GM19395 (cell line): ENCODE results near the gene NPAS3.

ENCODE experiments used
- ATAC-seq: cut with Tn5 transposase; IDR thresholded peaks from one replicate; pipeline ENCODE4 v1.9.1; 2021; ENCODE audit warnings: mild to moderate bottlenecking, moderate library complexity; ENCODE audit not compliant: unreplicated experiment

The NPAS3 gene

DNA sequence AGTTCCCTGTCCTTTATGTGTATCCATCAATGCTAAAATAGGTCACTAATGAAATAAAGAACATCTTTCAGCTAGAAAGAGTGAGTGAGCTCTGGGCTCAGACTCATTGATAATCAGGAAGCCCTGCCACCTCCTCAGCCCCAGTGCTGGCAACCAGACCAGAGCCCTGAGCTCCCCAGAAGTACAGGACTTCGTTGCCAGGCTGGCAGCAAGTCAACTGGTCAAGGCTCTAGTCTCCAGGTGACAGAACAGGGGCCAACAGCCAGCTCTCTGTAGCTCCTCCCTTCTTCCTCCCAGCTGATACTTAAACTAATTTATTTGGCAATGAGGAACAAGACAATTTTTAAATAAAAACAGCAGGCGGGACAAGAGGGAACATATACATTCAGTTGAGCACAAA, 866.9 kb downstream of the NPAS3 start:
- ATAC-seq: no peak

DNA sequence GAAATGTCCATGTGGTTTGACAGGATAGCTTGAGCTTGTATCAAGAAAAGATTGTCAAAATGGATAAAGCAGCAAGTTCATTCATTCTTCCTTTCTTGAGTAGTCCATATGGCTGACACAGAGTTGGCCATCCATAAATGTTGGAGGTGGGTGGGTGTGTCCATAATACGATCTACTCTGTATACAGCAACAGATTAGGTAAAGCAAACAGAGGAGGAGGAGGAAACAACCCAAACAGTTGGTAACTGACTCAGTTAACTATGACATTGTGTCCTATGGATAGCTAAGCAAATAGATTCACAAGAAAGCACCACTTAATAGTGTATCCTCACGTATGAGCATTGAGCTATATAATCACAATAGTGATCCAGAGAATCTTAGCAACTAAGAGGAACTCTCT, 868.2 kb downstream of the NPAS3 start:
- ATAC-seq: no peak

DNA sequence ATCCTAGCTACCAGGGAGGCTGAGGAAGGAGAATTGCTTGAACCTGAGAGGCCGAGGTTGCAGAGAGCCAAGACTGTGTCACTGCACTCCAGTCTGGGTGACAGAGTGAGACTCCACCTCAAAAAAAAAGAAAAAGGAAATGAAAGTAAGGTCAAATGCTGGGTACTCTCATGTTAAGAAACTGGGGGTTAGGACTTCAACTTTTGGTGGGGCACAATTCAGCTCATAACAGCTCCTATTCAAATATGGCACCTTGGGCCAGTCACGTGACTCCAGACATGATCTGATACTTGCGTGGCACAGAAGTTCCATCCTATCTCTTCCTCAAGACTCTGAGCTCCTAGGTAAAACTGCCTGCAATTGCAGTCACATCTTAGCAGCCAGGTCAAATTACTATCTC, 869.5 kb downstream of the NPAS3 start:
- ATAC-seq: no peak

DNA sequence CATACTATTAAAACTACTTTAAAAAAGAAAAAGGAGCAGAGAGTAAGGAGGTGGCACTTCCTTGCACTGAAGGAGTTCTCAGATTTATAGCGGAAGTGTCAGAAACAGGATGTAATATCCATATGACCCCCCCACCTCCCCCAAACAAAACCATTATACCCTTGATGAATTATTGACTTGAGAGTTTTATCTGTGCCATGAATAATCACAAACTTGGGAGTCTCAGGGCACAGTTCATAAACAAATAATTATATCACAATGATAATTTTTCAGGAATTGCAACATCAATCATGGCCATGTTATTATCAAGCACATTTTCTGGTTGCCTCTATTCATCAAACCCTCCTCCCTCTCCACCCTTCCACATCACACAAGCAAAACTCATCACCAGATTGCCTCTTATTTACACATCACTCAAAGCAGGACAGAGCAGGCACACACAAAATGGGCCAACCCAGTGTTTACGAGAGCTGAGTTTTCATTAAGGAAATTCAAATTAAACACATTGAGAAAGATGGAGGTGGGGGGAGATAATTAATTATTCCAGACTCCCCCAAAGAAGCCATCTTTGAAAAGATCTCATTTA, 870.8 kb downstream of the NPAS3 start:
- no peak for ATAC-seq

DNA sequence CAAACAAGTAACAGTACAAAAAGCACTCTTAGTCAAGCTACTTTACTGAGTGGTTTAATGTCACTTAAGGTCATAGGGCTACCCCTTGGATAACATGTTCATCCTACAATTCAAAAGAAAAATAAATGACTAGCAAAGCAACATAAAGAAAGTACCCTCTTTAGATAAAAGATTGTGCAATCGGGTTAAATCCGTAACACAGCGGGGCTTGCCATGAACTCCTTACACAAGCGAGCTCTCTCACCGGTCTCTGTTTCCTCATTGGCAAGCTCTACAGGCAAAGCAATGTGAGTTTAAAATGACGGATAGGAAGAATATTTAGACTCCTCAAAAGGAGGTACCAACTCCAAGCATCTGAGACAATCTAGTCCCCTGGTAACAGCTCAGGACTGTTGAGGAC, 871.6 kb downstream of the NPAS3 start:
- ATAC-seq: no peak

DNA sequence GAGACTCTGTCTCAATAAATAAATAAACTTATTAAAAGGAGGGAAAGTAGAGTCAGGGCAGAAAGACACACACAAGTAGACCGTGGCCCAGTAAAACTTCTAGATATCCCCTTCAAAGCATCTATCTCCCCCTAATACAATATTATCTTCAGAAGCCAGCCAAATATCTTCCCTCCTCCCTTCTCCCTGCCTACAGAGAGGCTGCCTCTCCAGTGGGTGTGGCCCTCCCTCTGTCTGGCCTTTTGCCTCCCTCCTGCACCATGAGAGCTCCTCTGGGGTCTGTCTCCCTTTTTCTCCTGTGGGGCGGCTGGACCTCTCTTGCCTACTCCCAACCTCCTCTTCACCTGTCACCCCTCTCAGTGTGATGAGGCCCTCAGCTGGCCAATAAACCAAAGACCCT, 873.0 kb downstream of the NPAS3 start:
- ATAC-seq: no peak

DNA sequence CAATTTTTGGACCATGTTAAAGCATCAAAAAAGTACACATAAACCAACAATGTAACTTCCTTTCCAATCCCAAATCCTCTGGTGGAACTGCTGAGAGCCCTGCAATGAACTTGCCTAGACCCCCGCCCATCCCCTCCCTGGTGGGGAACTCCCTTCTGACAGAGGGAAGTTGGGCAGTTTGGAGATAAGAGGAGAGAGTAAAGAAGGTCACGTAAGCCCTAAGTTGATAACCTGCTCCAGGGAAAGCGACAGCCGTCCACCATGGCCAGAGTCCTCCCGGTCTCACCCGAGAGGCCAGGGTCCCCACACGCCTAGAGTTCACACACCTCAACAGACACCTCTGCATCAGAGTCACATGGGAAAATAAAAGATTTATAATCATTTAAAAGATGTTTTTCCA, 873.5 kb downstream of the NPAS3 start:
- no peak for ATAC-seq

DNA sequence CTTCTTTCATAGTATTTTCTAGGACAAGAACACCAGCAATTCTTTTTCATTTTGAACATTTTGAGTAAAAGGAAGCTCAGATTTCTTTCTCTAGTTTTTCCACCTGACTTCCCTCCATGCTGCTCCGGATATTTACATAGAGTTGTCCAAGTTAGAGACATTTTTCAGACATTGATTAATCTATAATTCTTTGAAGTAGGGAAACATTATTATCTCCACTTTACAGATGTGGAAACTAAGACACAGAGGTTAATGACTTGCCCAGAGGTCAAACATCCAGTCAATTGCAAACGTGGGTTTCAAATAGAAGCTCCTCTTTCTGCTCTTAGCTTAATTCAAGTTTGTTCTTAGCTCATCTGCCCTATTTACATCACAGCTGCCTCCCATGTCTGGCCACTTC, 873.9 kb downstream of the NPAS3 start:
- no peak for ATAC-seq

DNA sequence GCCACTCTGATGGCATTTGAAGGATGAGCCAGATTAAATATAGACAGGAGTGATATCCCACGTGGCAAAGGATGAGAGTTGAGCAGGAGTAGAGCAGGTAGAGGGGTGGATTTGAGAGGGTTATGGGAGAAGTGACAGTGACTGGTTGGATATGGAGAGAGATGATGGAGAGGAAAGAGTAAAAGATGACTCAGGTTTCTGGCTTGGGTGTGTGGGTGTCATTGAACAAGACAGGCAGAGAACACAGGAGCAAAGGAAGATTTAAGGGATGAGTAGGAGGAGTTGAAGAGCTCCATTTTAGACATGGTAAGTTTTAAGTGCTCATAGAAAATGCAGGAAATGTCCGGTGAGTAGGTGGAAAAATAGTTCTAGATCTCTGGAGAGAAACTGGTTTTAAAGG, 875.3 kb downstream of the NPAS3 start:
- no peak for ATAC-seq

DNA sequence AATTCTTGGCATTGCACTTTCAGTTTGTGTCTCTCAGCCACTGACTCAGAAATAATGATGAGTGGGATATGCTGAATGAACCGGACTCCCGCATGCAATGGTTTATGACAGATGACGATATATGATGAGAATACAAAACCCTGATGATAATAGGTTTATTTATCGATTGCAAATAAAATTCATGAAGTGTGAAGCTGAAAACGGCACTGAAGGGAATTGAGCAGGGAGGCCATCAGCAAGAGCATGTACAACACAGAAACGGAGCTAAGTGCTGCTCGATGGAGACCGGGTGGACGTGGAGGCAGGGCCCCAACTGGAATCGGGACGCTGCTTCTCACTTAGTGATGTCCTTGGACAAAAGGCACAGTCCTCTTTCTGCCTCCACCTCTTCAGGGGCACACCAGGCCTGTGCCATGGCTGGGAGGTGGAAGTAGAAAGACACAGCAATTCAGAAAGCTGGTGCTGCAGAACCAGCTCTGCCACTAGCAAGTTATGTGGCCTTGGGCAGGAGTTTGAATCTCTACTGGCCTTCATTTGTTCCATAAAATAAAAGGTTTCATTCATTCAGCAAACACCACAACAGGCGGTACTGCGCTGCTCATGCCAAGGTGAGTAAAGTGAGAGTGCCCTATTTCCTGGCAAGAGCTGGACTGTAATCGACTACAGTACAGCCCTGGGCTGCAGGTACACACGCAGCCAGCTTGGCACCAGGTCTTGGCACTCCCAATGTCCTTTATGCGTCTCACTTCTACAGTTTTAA, 895.2 kb downstream of the NPAS3 start:
- ATAC-seq: no peak

DNA sequence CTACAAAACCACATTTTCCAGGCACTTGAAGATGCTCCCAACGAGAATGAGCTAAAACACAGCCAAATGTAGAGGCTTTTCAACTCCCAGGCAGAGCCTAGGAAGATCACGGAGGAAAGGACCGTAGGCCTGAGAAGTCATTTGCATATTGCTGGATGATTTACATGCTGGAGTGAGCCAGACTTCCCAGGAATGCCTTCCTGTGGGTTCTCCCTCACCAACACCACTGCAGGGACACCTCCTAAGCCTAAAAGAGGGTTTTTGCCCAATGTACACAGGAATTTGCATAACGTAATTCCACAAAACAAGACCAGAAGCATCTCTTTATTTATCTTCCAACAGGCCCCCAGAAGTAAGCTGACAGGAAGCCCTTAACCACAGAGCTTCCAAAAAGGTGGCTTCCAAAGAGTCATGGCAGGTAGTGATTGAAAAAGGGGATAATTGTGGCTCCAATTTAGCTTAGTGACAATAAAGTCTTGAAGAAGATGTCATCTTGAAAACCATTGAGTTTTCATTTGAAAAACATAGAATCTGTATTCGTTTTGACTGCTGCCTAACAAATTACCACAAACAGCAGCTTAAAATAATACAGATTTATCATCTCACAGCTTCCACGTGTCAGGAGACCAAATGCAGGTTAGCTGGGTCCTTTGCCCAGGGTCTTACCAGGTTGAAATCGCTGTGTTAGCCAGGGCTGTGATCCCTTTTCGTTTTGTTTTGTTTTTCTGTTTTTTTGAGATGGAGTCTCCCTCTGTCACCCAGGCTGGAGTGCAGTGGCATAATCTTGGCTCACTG, 896.0 kb downstream of the NPAS3 start:
- ATAC-seq: no peak

DNA sequence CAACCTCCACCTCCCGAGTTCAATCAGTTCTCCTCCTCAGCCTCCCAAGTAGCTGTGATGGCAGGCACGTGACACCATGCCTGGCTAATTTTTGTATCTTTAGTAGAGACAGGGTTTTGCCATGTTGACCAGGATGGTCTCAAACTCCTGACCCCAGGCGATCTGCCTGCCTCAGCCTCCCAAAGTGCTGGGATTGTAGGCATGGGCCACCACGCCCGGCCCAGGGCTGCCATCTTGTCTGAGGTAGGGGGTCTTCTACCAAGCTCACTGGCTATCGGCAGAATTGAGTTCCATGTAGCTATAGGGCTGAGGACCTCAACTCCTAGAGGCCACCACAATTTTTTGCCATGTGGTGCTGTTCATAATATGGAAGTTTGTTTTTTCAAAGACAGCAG, 896.6 kb downstream of the NPAS3 start:
- no peak for ATAC-seq

DNA sequence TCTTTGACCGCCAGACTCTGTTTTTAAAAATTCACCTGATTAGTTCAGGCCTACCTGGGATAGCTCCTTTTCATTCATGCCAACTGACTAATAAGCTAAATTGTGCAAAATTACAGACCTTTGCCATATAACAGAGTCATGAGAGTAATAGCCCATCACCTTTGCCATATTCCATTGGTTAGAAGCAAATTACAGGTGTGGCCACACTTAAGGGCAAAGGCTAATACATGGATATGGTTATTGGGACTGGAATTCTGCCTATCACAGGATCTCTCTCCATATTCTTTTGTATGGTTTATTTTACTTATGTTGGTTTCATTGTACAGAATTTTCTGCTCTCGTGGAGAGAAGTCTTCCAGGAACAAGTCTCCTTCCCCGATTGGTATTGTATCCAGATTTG, 897.0 kb downstream of the NPAS3 start:
- no peak for ATAC-seq

DNA sequence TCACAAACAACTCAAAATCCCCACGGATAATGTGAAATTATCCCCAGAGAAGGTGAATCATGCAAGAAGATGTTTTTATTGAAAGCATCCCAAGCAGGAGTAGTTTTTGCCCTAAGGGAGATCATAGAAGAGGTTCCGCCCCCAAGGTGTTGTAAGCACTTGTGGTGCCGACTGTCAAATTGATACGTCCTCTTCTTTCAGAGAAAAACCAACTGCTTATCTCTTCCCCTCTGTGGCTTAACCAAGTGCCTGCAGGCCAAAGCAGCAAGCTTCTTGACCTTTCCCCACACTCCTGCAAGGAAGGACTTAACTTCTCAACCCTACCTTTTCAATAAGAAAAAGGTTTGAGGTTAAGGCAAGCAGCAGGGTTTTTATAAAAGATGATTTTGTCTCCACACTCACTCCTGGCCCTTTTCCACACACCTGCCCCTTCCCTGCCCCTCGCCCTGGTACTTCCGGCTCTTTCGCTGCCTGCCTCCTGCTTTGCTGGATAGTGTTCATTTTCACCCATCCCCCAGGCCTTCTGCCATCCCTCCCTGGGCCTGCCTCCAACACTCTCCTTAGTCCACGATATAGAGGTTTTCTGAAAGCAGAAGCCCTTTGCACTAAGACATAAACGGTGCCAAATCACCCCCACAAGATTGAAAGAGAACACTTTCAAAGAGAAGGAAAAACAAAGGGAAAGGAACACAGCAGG, 897.7 kb downstream of the NPAS3 start:
- no peak for ATAC-seq

DNA sequence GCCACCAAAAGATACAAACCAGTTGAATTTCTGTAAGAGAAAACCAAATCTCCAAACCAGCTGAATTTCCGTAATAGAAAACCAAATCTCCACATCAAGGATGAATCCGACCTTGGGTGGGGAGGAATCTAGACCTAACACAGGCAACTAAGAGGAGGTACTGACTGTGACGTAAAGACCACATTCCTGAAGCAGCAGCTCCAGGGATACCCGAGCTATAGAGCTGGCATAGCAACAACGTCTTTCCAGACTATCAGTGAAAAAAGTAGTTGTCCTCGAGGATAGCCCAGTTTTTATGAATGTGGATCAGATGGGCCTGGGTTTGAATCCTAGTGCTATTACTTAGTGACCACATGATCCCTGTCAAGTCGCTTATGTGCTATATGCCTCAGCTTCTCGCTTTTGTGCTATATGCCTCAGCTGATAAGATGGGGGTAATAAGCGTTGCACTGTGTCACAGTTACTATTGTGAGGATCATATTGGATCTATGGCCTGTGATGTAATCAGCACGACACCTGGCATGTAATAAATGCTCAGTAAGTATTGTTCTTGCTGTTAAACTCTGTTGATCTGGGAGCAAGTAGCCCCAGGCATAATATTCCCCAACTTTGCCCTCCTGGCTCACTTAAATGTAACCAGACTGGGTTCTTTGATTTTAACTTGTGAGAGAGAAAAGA, 898.4 kb downstream of the NPAS3 start:
- no peak for ATAC-seq

DNA sequence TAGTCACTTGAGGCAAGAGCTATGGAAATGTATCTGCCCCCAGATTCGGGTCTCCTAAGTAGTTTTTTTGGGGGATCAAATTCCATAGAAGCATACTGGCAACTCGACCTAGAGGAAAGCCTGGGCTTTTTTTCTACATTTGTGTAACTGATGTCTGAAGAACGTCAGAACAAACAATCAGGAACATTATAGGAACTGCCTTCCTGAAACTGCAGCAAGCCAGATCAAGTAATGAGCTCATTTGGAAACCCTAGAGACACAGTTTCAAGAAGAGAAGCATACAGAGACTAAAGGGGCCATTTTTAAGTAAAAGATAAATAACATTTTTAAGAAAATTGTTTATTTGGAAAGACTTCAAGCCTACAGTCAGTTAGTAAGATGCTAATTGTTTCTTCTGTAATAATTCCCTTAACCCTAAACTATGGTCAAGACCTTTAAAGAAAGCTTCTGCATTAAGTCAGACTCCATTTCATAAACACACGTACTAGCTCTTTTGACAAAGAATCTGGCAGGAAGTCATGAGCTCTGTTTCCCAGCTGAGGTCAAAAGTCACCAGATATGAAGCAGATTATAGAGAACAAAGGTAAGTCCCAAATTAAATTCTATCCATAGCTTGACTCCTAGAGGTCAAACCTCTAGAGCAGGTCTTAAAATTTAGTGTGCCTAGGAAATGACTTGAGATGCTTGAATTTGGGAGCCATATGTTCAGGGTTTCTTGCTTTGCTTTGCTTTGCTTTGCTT, 899.4 kb downstream of the NPAS3 start:
- ATAC-seq: no peak

DNA sequence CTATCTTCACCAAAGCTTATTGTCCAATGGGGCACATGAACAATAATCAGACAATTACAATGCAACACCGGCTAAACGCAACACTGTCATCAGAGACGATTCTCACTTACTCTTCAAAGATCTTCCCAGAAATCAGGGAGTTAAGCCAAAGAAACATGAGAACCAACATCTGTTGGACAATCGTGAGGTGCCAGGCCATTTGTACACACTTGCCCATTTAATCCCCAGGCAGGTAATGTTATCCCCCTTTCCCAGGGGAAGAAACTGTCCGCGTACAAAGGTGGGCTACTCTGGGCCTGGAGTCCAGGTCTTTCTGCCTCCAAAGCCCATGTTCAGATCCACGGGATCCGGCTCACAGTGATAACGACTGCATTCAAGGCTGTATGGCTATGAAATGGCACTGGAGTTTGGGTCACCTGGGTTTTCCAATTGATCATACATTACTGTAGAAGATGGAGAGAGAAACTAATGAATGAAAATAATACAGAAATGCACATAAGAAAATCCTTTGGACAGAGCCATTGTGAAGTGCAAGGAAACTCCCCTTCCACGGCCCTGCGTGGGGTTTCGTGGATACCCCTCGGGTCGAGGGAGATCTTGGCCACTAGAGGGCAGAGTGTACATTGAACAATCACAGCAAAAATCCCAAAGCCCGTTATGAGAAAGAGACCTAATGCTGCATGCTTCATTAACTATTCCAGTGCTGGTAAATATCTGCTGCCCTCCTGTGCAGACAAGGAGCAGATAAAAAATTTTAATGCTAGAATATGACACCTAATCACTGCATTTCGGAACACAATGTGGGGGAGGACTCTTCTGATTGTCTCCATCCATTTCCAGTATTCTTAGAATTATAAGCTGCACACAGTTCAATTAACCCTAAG, 900.8 kb downstream of the NPAS3 start:
- peak; percentile 61 for ATAC-seq

DNA sequence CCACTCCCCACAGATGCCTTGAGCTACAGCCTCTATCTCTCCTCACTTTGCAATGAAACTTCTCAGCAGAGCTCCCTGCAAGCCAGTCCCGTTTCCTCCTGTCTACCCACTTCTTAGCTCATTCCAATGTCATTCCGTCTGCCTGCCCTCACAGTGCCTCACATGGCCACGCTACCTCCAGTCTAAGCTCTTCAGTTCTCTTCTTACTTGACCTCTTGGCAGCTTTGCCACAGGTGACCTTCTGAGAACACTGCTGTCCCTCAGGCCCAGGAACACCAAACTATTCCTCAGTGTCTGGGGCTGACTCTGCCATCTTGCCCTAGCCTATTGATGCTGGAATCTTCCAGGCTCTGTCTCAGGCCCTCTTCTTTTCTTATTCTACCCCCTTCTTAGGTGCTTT, 902.1 kb downstream of the NPAS3 start:
- no peak for ATAC-seq

DNA sequence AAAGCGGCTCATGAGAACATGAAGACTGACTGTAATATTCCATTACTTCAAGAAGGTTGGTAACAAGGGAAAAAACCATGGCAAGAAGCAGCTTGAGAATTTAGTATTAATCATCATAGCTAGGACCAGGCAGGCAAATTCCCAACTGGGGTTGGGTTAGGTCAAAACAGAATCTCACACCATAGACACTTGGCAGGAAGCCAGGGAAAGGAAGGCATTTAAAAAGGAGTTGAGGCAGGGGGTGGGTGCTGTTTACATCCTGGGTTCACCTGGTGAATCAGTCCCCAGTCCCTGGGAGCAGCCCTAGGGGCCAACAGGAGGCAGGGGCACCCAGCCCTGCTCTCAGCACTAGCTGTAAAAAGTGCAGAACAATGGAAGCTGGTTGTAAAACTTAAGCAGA, 903.6 kb downstream of the NPAS3 start:
- ATAC-seq: no peak
